ENCODE data around the gene PM20D1.

The PM20D1 gene

GRCh38 chr1:205803986-205804385 lies 45.9 kb downstream of the PM20D1 start:
- DNase-seq = no peak

- no peak for DNase-seq
Measured at GRCh38 chr1:205802060-205802459, 47.9 kb downstream of the PM20D1 start.

GRCh38 chr1:205800981-205801703 lies 48.8 kb downstream of the PM20D1 start:
- no peak for DNase-seq

- DNase-seq = no peak
Measured at GRCh38 chr1:205800427-205800826, 49.5 kb downstream of the PM20D1 start.

GRCh38 chr1:205798577-205798976 lies 51.4 kb downstream of the PM20D1 start:
- no peak for DNase-seq

GRCh38 chr1:205797168-205797567 lies 52.8 kb downstream of the PM20D1 start:
- DNase-seq = no peak

- no peak for DNase-seq
Measured at GRCh38 chr1:205794011-205794730, 55.8 kb downstream of the PM20D1 start.

GRCh38 chr1:205792961-205793673 lies 56.8 kb downstream of the PM20D1 start:
- no peak for DNase-seq

GRCh38 chr1:205792481-205792881 lies 57.5 kb downstream of the PM20D1 start:
- no peak for DNase-seq

GRCh38 chr1:205791568-205792180 lies 58.3 kb downstream of the PM20D1 start:
- DNase-seq = peak; percentile 70

GRCh38 chr1:205787287-205787916 lies 62.5 kb downstream of the PM20D1 start:
- DNase-seq = no peak

- DNase-seq = no peak
Measured at GRCh38 chr1:205786601-205787000, 63.3 kb downstream of the PM20D1 start.

GRCh38 chr1:205785446-205785845 lies 64.5 kb downstream of the PM20D1 start:
- DNase-seq = no peak

GRCh38 chr1:205783904-205784303 lies 66.0 kb downstream of the PM20D1 start:
- no peak for DNase-seq

- no peak for DNase-seq
Measured at GRCh38 chr1:205783433-205783795, 66.5 kb downstream of the PM20D1 start.

- peak; percentile 30 for DNase-seq
Measured at GRCh38 chr1:205782627-205783432, 67.1 kb downstream of the PM20D1 start.

- DNase-seq = no peak
Measured at GRCh38 chr1:205780335-205780734, 69.6 kb downstream of the PM20D1 start.

Measured in CD4-positive, alpha-beta T cell treated with Interleukin-10 for 1 hour (primary cell).